Activated T-cell treated with anti-CD3 and anti-CD28 coated beads, Interleukin-2, amount 50 U/mL, for 72 hours (primary cell): ENCODE measurements around the gene CHCHD4. TPM values are rescaled to one million over a fixed set of nuclear protein-coding genes. Genes with fewer than 3 reads are reported as not detected.
"Not testable (repeated sequence)": the region's sequence is repeated elsewhere in the genome, so short reads cannot be mapped to it uniquely, and the experiment has no call there.

Experiments
- ATAC-seq, 2 donors: fragments of 150-1000 bp; cut with Tn5 transposase; replicated peaks in 1 of 2; 2 replicates each; pipeline ENCODE4 v1.10.0; 2021; ENCODE audit warnings: moderate library complexity in 2 of 2, mild to moderate bottlenecking in 1 of 2
- DNase-seq, 2 donors: peaks; one replicate each; pipeline ENCODE4 v3.0.0; 2021 to 2022; ENCODE audit warnings: mixed read lengths in 1 of 2
- H3K27ac Mint-ChIP-seq: one replicate; pipeline ENCODE4 v1.8.0; 2022; ENCODE audit warnings: mild to moderate bottlenecking, moderate library complexity, mixed read lengths
- H3K27me3 Mint-ChIP-seq: one replicate; pipeline ENCODE4 v1.8.0; 2022; ENCODE audit warnings: low read depth, mixed read lengths
- H3K36me3 Mint-ChIP-seq, 2 donors: one replicate each; pipeline ENCODE4 v1.8.0; 2022; ENCODE audit warnings: mixed read lengths in 2 of 2, mild to moderate bottlenecking in 1 of 2; ENCODE audit not compliant: insufficient read depth in 2 of 2
- H3K4me1 Mint-ChIP-seq: one replicate; pipeline ENCODE4 v1.8.0; 2022; ENCODE audit warnings: low read depth, mixed read lengths
- H3K4me3 Mint-ChIP-seq, 2 donors: one replicate each; pipeline ENCODE4 v1.8.0; 2022; ENCODE audit warnings: mild to moderate bottlenecking in 2 of 2, mixed read lengths in 2 of 2, moderate library complexity in 2 of 2
- H3K9me3 Mint-ChIP-seq, 2 donors: one replicate each; pipeline ENCODE4 v1.8.0; 2022; ENCODE audit warnings: mixed read lengths in 2 of 2
- total RNA-seq, 2 donors: library from RNA; stranded (reverse); gene quantifications; one replicate each; pipeline ENCODE4 v1.2.3, GENCODE V29; 2022

Gene CHCHD4
- total RNA-seq, 2 donors from 2014 or later: 14.7 to 15.6 TPM

GRCh38 chr3:14119651-14120050 lies 5.0 kb downstream of the CHCHD4 start:
- DNase-seq (no peak), ATAC-seq (no peak)
- no peaks in the 10 kb centered on the region for H3K27me3 Mint-ChIP-seq
- no peak overlapping the region for H3K4me3 Mint-ChIP-seq
- peaks cover 3 to 7% of the 10 kb centered on the region in 2 donors for H3K36me3 Mint-ChIP-seq
- peaks cover 36% of the 10 kb centered on the region for H3K4me1 Mint-ChIP-seq
- no peaks in the 10 kb centered on the region for H3K9me3 Mint-ChIP-seq
- peak overlapping the region; percentile 51 for H3K27ac Mint-ChIP-seq

DNA sequence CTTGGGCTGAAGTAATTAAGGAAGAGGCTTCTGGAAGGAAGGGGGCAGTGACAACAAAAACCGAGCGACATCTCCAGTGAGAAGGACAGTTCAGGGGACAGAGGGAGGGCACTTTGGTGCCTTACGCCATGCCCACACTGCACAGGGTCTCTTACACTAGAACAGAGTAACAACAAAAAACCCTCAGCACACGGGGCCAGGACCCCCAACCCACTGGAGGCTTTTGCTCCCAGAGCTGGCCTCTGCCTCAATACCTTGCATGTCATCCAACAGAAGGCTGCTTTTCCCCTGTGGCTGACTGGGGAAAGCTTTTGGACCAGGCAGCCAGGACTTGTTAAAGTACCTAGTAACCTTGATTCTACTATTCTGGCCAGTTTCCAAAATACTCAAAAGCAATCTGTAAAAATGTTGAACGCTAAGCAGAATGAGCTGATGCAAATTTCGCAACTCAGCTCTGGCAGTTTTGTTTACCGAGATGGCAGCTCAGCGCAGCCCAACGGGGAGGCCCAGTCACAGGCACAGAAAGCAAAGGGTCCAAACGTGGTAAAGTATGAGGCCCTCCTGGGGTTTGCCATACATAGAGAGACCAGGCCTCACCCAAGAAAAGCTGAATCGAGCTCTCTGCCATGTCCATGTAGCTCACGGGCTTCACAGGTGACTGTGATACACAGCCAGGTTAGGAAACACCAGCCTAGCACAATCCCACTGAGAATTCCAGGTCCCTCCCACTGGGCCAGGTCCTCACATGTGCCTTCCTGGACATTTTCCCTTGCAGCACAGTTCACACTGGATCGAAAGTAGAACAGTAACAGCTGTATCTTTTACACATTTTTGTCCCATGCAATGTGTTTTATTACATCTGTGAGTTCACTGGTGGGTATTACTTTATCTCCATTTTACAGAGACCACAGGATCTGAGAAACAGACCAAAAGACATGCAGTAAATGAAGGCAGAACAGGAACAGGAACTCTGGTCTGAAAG lies 6.0 kb downstream of the CHCHD4 start:
- no peak for ATAC-seq
- Mint-ChIP-seq H3K9me3 (no peaks in the 10 kb centered on the region), H3K4me3 (no peak overlapping the region), H3K4me1 (peaks cover 34% of the 10 kb centered on the region), H3K36me3 (peaks cover 3 to 7% of the 10 kb centered on the region in 2 donors), H3K27ac (no peak overlapping the region), H3K27me3 (no peaks in the 10 kb centered on the region)
- DNase-seq: no peak

DNA sequence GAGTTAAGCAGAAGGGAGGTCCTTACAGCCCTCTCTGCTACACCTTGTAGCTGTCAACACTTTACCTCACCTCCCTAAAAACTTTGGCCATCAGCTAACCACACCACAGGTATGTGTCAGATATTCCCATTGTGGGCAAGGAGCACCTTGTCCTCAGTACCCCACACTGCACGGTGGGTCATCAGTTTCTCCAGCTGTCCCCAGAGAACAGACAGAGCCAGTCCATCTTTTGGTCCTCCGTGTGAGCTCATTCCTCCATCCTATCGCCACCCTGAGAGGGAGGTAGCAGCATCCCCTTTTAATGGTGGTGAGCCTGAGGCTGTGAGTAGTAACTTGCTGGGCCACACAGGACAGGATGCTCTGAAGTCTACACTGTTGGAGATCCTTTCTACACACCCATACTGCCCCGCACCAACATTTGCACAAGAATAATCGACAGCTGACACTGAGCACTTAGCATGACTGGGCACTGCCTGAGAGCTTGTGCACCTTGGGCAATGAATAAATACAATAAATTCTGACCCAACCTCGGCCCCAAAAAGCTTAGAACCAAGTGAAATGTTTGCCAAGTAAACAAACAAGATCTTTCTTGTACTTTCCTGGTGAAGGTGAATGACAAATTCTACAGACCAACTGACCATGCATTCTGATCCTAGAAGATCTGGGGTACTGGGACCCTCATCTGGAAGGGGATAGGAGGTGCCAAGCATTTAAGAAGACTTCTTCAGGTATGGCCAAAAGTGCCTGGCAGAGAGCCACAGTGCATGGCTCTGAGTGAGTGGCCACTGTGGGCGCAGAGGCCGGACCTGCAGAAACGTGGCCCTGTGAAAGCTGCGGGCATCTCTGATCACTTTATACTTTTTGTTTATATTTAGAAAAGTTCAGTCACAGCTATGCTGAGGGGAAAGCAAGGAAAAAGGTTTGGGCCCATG lies 6.9 kb downstream of the CHCHD4 start:
- ATAC-seq (no peak), DNase-seq (no peak)
- H3K36me3 Mint-ChIP-seq: peaks cover 6 to 7% of the 10 kb centered on the region in 2 donors
- H3K4me1 Mint-ChIP-seq: peaks cover 24% of the 10 kb centered on the region
- no peaks in the 10 kb centered on the region for H3K27me3 Mint-ChIP-seq
- H3K27ac Mint-ChIP-seq: no peak overlapping the region
- no peaks in the 10 kb centered on the region for H3K9me3 Mint-ChIP-seq
- no peak overlapping the region for H3K4me3 Mint-ChIP-seq

DNA sequence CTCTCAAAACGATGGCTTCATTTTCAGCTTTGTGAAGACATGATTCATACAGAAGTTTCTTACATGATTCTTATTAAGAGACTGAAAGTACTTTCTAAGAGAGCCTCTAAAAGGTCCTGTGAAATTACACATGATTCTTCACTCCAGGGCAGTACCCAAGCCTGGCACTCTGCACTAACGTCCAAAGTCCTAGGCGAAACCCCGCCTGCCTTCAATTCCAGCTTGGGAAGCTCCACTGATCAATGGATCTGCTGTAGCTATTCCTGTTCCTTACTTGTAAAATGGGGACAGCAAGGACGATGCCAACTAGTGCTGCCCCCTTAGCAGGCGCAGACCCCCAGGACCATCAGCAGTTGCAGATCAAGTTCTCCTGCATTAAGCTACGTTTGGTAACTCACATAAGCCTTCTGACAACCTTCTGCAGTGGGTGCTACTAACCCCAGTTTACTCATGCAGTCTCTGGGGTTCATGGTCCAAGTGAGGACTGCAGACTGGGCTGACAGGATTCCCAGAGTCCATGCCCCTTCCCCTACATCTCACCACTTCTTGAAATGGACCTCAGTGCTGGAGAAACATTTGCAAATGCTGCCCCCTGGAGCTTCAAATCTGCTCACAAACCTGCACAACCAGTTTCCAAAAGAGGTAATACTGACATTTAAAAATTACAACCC lies 10.6 kb downstream of the CHCHD4 start:
- DNase-seq: no peak
- H3K9me3 Mint-ChIP-seq: no peaks in the 10 kb centered on the region
- peaks cover 4 to 7% of the 10 kb centered on the region in 2 donors for H3K36me3 Mint-ChIP-seq
- no peak for ATAC-seq
- no peak overlapping the region for H3K27ac Mint-ChIP-seq
- H3K4me1 Mint-ChIP-seq: no peaks in the 10 kb centered on the region
- H3K4me3 Mint-ChIP-seq: no peak overlapping the region
- no peaks in the 10 kb centered on the region for H3K27me3 Mint-ChIP-seq

DNA sequence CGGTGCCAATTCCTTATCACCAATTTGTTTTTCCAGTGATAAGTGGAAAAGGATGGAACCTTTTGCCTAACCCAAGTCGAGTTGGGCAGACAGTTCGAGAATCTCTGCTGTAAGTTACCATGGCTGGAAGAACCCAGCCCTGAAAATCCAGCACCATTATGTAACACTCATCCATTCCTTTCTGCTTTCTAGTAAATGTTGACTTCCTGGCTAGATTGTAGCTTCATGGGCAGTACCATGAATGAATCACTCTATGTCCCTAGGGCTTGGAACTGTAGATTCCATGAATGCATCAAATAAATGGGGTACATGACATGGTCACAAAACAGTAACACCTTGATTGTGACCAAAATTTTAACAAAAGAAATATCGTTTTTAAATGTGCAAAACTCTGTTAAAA lies 14.0 kb downstream of the CHCHD4 start:
- DNase-seq (no peak), ATAC-seq (no peak)
- no peak overlapping the region for H3K4me3 Mint-ChIP-seq
- no peaks in the 10 kb centered on the region for H3K9me3 Mint-ChIP-seq
- H3K36me3 Mint-ChIP-seq: peaks cover 4 to 7% of the 10 kb centered on the region in 2 donors
- no peaks in the 10 kb centered on the region for H3K27me3 Mint-ChIP-seq
- no peaks in the 10 kb centered on the region for H3K4me1 Mint-ChIP-seq
- no peak overlapping the region for H3K27ac Mint-ChIP-seq

DNA sequence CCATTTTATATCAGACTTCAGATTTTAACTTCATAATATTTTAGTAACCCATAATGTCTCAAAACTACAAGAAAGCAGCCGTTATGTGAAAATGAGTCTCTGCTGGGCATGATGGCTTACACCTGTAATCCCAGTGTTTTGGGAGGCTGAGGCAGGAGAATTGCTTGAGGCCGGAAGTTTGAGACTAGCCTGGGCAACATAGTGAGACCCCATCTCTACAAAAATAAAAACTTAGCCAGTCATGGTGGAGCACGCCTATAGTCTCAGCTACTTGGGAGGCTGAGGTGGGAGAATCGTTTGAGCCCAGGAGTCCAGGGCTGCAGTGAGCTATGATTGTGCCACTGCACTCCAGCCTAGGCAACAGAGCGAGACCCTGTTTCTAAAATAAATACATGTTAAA lies 14.8 kb downstream of the CHCHD4 start:
- not testable (repeated sequence) for H3K27ac Mint-ChIP-seq, H3K9me3 Mint-ChIP-seq, H3K36me3 Mint-ChIP-seq, H3K4me1 Mint-ChIP-seq, ATAC-seq, H3K4me3 Mint-ChIP-seq, DNase-seq, H3K27me3 Mint-ChIP-seq

GRCh38 chr3:14097616-14098391 lies 26.9 kb downstream of the CHCHD4 start:
- Mint-ChIP-seq H3K36me3 (no peaks in the 10 kb centered on the region), H3K27ac (no peak overlapping the region), H3K4me3 (no peak overlapping the region), H3K27me3 (peaks cover 16% of the 10 kb centered on the region), H3K9me3 (peaks cover 2 to 6% of the 10 kb centered on the region in 2 donors), H3K4me1 (no peaks in the 10 kb centered on the region)
- ATAC-seq (no peak), DNase-seq (no peak)

DNA sequence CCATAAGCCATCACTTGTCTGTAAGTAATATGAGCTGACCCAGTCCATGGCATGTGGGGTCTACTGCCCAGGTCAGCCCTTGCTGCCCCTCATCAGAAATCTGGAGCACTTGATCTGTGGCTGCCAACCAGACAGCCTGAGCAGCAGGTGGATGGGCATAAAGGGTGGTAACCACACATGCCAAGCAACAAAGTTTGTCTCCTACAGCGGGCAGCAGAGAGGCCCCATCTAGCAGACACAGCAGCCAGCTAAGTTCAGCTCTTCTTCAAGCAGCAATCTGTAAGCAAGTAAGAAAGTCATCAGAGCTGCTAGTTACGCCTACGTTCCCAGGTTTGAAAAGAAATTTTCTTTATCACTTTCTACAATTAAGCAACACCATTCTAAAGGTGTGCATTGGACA lies 27.9 kb downstream of the CHCHD4 start:
- Mint-ChIP-seq H3K4me1 (no peaks in the 10 kb centered on the region), H3K27me3 (peaks cover 16% of the 10 kb centered on the region)
- no peak for ATAC-seq

DNA sequence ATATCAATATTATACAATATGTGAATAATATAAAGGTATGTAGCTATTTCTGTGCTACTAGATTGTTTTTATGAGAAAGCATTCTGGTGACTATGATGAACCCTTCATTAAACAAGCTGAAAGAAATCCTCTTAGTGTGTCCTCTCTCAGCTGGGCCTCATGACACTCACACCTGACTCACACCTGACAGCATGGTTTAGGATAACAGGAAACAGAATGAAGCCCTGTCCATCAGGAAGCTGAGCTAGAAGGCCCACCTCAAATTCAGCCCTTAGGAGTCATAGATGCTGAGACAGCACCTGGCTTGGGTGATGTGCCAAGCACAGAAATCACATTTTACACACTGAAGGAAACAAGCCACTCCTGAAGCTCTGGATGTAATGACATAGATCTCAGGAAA lies 30.8 kb downstream of the CHCHD4 start:
- H3K27me3 Mint-ChIP-seq: peaks cover 30% of the 10 kb centered on the region
- no peak overlapping the region for H3K4me3 Mint-ChIP-seq
- ATAC-seq (no peak), DNase-seq (no peak)
- H3K36me3 Mint-ChIP-seq: no peaks in the 10 kb centered on the region
- no peaks in the 10 kb centered on the region for H3K4me1 Mint-ChIP-seq
- H3K27ac Mint-ChIP-seq: no peak overlapping the region
- peaks cover 2 to 6% of the 10 kb centered on the region in 2 donors for H3K9me3 Mint-ChIP-seq

More for the DNA sequence above, 27.9 kb downstream of the CHCHD4 start:
- Mint-ChIP-seq H3K4me3 (no peak overlapping the region), H3K9me3 (peaks cover 2 to 6% of the 10 kb centered on the region in 2 donors), H3K27ac (no peak overlapping the region), H3K36me3 (no peaks in the 10 kb centered on the region)
- no peak for DNase-seq

GRCh38 chr3:14092464-14092863 lies 32.2 kb downstream of the CHCHD4 start:
- Mint-ChIP-seq H3K36me3 (peaks cover 2 to 8% of the 10 kb centered on the region in 2 donors), H3K27ac (no peak overlapping the region), H3K27me3 (peaks cover 41% of the 10 kb centered on the region), H3K4me1 (no peaks in the 10 kb centered on the region), H3K4me3 (no peak overlapping the region), H3K9me3 (peaks cover 3 to 4% of the 10 kb centered on the region in 2 donors)
- no peak for ATAC-seq
- DNase-seq: no peak

- H3K36me3 Mint-ChIP-seq: peaks cover 4 to 12% of the 10 kb centered on the region in 2 donors
- not testable (repeated sequence) for H3K4me3 Mint-ChIP-seq, DNase-seq, ATAC-seq, H3K27ac Mint-ChIP-seq, H3K4me1 Mint-ChIP-seq, H3K9me3 Mint-ChIP-seq
- peaks cover 46% of the 10 kb centered on the region for H3K27me3 Mint-ChIP-seq
Measured at GRCh38 chr3:14091959-14092358, 32.7 kb downstream of the CHCHD4 start.

- not testable (repeated sequence) for H3K27ac Mint-ChIP-seq, DNase-seq, H3K4me3 Mint-ChIP-seq, ATAC-seq, H3K9me3 Mint-ChIP-seq, H3K4me1 Mint-ChIP-seq
- Mint-ChIP-seq H3K36me3 (peaks cover 7 to 15% of the 10 kb centered on the region in 2 donors), H3K27me3 (peaks cover 42% of the 10 kb centered on the region)
Measured at GRCh38 chr3:14087461-14087860, 37.2 kb downstream of the CHCHD4 start.
